SK-N-SH (cell line): ENCODE data around the gene TMEM171. TPM values are rescaled to one million over a fixed set of nuclear protein-coding genes. Genes with fewer than 3 reads are reported as not detected.

Experiments used
- CTCF ChIA-PET: fragments of 300-600, 350-600 bp; formaldehyde crosslinking; extraction: SDS; loops from one replicate; lab custom pipeline; 2021; lab: Yijun Ruan, JAX
- POLR2A ChIA-PET: fragments of 350-600 bp; sonication (Branson Sonifier 250); formaldehyde crosslinking; extraction: SDS; loops from one replicate; lab custom pipeline; 2020; ENCODE audit warnings: antibody characterized with exemption, inconsistent platforms; lab: Yijun Ruan, JAX
- DNase-seq: peaks from one replicate; pipeline ENCODE4 v3.0.0; 2012
- H2AFZ ChIP-seq: fragments of 200-600 bp; sonication (generic); 2 replicates; pipeline ENCODE4 v1.8.1; 2016; ENCODE audit warnings: antibody characterized with exemption, mild to moderate bottlenecking, low read depth
- H3F3A ChIP-seq: fragments of 200-600 bp; sonication (generic); replicated peaks from 2 replicates; pipeline ENCODE3; 2016; ENCODE audit warnings: antibody characterized with exemption, mild to moderate bottlenecking; ENCODE audit not compliant: insufficient read depth
- H3K27ac ChIP-seq, 2 experiments: fragments of 200-500 bp in 1 of 2; fragments of 200-600 bp in 1 of 2; sonication (Bioruptor generic) in 1 of 2; sonication (generic), shearing (Covaris generic) in 1 of 2; 2 replicates each; pipeline versions ENCODE4 v1.5.1 to v1.6.1; 2014 to 2016; ENCODE audit warnings: low read depth in 2 of 2, inconsistent platforms in 1 of 2, low read length in 1 of 2, mild to moderate bottlenecking in 1 of 2, mixed read lengths in 1 of 2
- H3K27me3 ChIP-seq: fragments of 200-600 bp; sonication (generic), shearing (Covaris generic); 2 replicates; pipeline ENCODE4 v1.6.1; 2016; ENCODE audit warnings: mixed run types; ENCODE audit not compliant: insufficient read depth
- H3K36me3 ChIP-seq, 2 experiments: fragments of 200-500 bp in 1 of 2; fragments of 200-600 bp in 1 of 2; sonication (Bioruptor generic) in 1 of 2; sonication (generic) in 1 of 2; replicated peaks in 1 of 2; 2 replicates each; pipeline versions ENCODE3 to v1.5.1; 2014 to 2016; ENCODE audit warnings: low read length in 1 of 2, mild to moderate bottlenecking in 1 of 2; ENCODE audit not compliant: insufficient read depth in 2 of 2, control insufficient read depth in 1 of 2
- H3K4me1 ChIP-seq, 2 experiments: fragments of 200-500 bp in 1 of 2; fragments of 200-600 bp in 1 of 2; sonication (Bioruptor generic) in 1 of 2; sonication (generic), shearing (Covaris generic) in 1 of 2; 2 replicates each; pipeline versions ENCODE4 v1.5.1 to v1.6.1; 2014 to 2016; ENCODE audit warnings: low read depth in 1 of 2, low read length in 1 of 2, mixed run types in 1 of 2; ENCODE audit not compliant: insufficient read depth in 2 of 2, control insufficient read depth in 1 of 2
- H3K4me2 ChIP-seq: fragments of 200-600 bp; sonication (generic), shearing (Covaris generic); 2 replicates; pipeline ENCODE4 v1.6.1; 2017; ENCODE audit warnings: mixed run types
- H3K4me3 ChIP-seq, 2 experiments: fragments of 200-500 bp in 1 of 2; fragments of 200-600 bp in 1 of 2; sonication (Bioruptor generic) in 1 of 2; sonication (generic), shearing (Covaris generic) in 1 of 2; 2 replicates each; pipeline versions ENCODE4 v1.5.1 to v1.8.1; 2014 to 2016; ENCODE audit warnings: low read depth in 2 of 2, inconsistent platforms in 1 of 2, low read length in 1 of 2, mild to moderate bottlenecking in 1 of 2, mixed read lengths in 1 of 2, moderate library complexity in 1 of 2
- H3K79me2 ChIP-seq: fragments of 200-600 bp; sonication (generic); 2 replicates; pipeline ENCODE4 v1.8.1; 2017; ENCODE audit warnings: mild to moderate bottlenecking; ENCODE audit not compliant: insufficient read depth
- H3K9ac ChIP-seq: fragments of 200-600 bp; sonication (generic); 2 replicates; pipeline ENCODE4 v1.6.1; 2017; ENCODE audit warnings: mixed run types
- H3K9me2 ChIP-seq: fragments of 200-600 bp; sonication (generic); 2 replicates; pipeline ENCODE4 v1.6.1; 2017; ENCODE audit warnings: mixed run types
- H3K9me3 ChIP-seq: fragments of 200-600 bp; sonication (generic); 2 replicates; pipeline ENCODE4 v1.6.1; 2017; ENCODE audit warnings: mixed run types, mild to moderate bottlenecking, moderate library complexity
- H4K20me1 ChIP-seq: fragments of 200-600 bp; sonication (generic); 2 replicates; pipeline ENCODE4 v1.6.1; 2017; ENCODE audit warnings: mild to moderate bottlenecking, mixed run types; ENCODE audit not compliant: insufficient read depth
- CHD2 ChIP-seq: fragments of 150-350 bp; IDR thresholded peaks from 2 replicates; pipeline ENCODE4 v1.6.1; 2018; ENCODE audit warnings: low read length; ENCODE audit not compliant: partially characterized antibody
- ELF1 ChIP-seq: IDR thresholded peaks from 2 replicates; pipeline ENCODE4 v1.4.0; 2012
- FOSL2 ChIP-seq: IDR thresholded peaks from 2 replicates; pipeline ENCODE4 v1.4.0; 2012; ENCODE audit warnings: low read depth, mild to moderate bottlenecking, moderate library complexity, borderline replicate concordance
- FOXJ3 ChIP-seq: sonication (generic); formaldehyde crosslinking; IDR thresholded peaks from 2 replicates; pipeline ENCODE4 v1.5.1; 2020; ENCODE audit warnings: mild to moderate bottlenecking, missing genetic modification reagents
- FOXM1 ChIP-seq: IDR thresholded peaks from 2 replicates; pipeline ENCODE4 v1.4.0; 2012; ENCODE audit warnings: low read depth, mild to moderate bottlenecking
- GABPA ChIP-seq: IDR thresholded peaks from 2 replicates; pipeline ENCODE4 v1.4.0; 2012; ENCODE audit warnings: low read depth, mild to moderate bottlenecking
- RAD21 ChIP-seq: IDR thresholded peaks from 2 replicates; pipeline ENCODE4 v1.6.1; 2012; ENCODE audit warnings: mild to moderate bottlenecking, low read length
- RFX5 ChIP-seq: IDR thresholded peaks from 2 replicates; pipeline ENCODE4 v1.6.1; 2012; ENCODE audit warnings: mild to moderate bottlenecking, improper control_type of control experiment, low read length
- SIN3A ChIP-seq: IDR thresholded peaks from 2 replicates; pipeline ENCODE4 v1.6.1; 2012; ENCODE audit warnings: low read depth, mild to moderate bottlenecking, low read length, moderate library complexity, borderline replicate concordance
- SMC3 ChIP-seq: IDR thresholded peaks from 2 replicates; pipeline ENCODE4 v1.6.1; 2012; ENCODE audit warnings: low read depth, low read length, improper control_type of control experiment
- TEAD4 ChIP-seq: IDR thresholded peaks from 2 replicates; pipeline ENCODE4 v1.4.0; 2012; ENCODE audit warnings: mild to moderate bottlenecking, borderline replicate concordance; ENCODE audit not compliant: insufficient read depth
- WGBS: methylation state at CpG from one replicate; pipeline ENCODE4 v1.1.6; 2017; ENCODE audit warnings: low lambda C conversion rate; 5-methylcytosine and 5-hydroxymethylcytosine counted together
- polyA plus RNA-seq, 3 experiments: library from polyadenylated mRNA; depleted of rRNA; stranded (reverse); fragments of >200 nt; gene quantifications; 2 replicates each; pipeline ENCODE4 v1.2.3, GENCODE V29; 2012
- TF ChIP-seq, protein P1 (sequence below): IDR thresholded peaks from 2 replicates; pipeline ENCODE4 v1.4.0; 2012; ENCODE audit warnings: low read depth, borderline replicate concordance
- TF ChIP-seq, protein P2 (sequence below): fragments of 200-600 bp; sonication (generic); IDR thresholded peaks from 2 replicates; pipeline ENCODE4 v1.6.1; 2017; ENCODE audit warnings: antibody characterized with exemption, mild to moderate bottlenecking, moderate library complexity
- TF ChIP-seq, protein P3 (sequence below): IDR thresholded peaks from 2 replicates; pipeline ENCODE4 v1.6.1; 2012; ENCODE audit warnings: mild to moderate bottlenecking, low read depth, low read length, moderate library complexity
- TF ChIP-seq, protein P4 (sequence below): fragments of 150-350 bp; IDR thresholded peaks from 2 replicates; pipeline ENCODE4 v1.6.1; 2017; ENCODE audit warnings: antibody characterized with exemption, low read length, low read depth, borderline replicate concordance
- TF ChIP-seq, protein P5 (sequence below): IDR thresholded peaks from 2 replicates; pipeline ENCODE4; 2012
- TF ChIP-seq, protein P6 (sequence below): IDR thresholded peaks from 2 replicates; pipeline ENCODE4 v1.4.0; 2012; ENCODE audit warnings: low read depth, borderline replicate concordance

The TMEM171 gene
- polyA plus RNA-seq, 1 of the 3 experiments (the other 2 are of a cell fraction), result 7.6 TPM

DNA sequence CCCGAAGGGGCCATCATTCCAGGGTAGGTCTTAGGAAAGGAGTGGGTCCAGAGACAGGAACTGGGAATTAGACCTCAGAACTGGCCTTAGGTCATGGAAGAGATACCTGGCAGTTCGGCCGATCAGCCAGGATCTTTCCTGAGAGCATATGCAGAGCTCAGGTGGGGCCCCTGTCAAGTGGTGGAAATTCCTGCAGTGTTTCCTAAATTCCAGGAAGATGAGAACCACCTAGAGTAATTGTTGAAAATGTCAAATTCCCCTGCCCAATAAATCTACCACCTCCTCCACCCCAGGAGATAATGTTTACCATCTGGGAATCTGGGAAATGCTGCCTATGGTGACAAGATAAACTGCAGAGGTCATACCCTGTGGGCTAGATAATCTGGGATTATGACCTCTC is 14.6 kb downstream of the TMEM171 start (continued):
- TF ChIP-seq, protein P1, sequence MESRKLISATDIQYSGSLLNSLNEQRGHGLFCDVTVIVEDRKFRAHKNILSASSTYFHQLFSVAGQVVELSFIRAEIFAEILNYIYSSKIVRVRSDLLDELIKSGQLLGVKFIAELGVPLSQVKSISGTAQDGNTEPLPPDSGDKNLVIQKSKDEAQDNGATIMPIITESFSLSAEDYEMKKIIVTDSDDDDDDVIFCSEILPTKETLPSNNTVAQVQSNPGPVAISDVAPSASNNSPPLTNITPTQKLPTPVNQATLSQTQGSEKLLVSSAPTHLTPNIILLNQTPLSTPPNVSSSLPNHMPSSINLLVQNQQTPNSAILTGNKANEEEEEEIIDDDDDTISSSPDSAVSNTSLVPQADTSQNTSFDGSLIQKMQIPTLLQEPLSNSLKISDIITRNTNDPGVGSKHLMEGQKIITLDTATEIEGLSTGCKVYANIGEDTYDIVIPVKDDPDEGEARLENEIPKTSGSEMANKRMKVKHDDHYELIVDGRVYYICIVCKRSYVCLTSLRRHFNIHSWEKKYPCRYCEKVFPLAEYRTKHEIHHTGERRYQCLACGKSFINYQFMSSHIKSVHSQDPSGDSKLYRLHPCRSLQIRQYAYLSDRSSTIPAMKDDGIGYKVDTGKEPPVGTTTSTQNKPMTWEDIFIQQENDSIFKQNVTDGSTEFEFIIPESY, result no peak
- no peak for TF ChIP-seq RFX5

DNA sequence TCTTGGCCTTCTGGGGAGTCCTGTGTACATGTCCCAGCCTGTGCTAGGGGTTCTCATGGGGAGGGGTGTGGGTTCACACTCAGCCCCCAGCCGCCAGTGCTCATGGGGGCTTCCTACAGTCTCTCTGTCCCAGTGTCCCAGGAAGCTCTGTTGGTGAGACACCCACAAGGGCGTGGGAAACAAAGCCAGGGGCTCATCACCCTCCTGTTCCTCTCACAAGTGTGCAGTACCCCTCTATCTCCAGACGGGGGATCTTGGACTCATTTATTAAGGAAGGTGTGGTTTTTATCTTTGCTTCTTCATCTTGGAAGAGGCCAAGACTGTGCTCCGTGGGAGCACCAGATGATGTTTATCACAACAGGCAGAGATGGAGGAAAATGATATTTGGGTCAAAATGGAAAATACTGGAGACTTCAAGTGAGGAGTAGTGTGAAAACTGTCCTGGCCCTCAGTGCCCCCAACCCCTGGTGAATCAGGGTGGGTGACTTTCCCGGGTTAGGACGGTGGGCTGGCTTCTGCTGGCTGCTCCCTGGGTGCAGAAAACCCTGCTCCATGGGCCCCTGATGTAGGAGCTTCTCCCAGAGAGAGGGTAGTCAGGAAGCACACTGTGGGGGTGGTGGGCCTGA is 15.2 kb downstream of the TMEM171 start:
- ChIA-PET CTCF (interaction anchor here (1.6 to 2.0 kb wide), 2 partner anchors 13 to 80 kb away, joined by 3 to 8 read pairs; no protein-coding TSS in a partner anchor), POLR2A (no interaction called here)
- H3K9ac ChIP-seq, result no peak overlapping the region
- no peak overlapping the region for H3K27ac ChIP-seq
- no peaks in the 10 kb centered on the region for H3F3A ChIP-seq
- peak; percentile 48 for DNase-seq
- no peaks in the 10 kb centered on the region for H3K79me2 ChIP-seq
- no peaks in the 10 kb centered on the region for H3K27me3 ChIP-seq
- no peak overlapping the region for H3K4me3 ChIP-seq
- no peaks in the 10 kb centered on the region for H3K9me2 ChIP-seq
- H2AFZ ChIP-seq, result no peak overlapping the region
- H3K36me3 ChIP-seq, result no peaks in the 10 kb centered on the region
- WGBS, result 41% methylated on average over 5 of the region's 6 CpGs
- no peaks in the 10 kb centered on the region for H3K9me3 ChIP-seq
- H3K4me1 ChIP-seq, result peaks cover 0 to 2% of the 10 kb centered on the region in 2 experiments; a peak in 1 of 4 replicates
- H4K20me1 ChIP-seq, result no peaks in the 10 kb centered on the region
- H3K4me2 ChIP-seq, result no peak overlapping the region
- TF ChIP-seq RFX5 (no peak), CHD2 (no peak), FOXJ3 (no peak), TEAD4 (no peak), ELF1 (no peak), FOSL2 (no peak), FOXM1 (no peak), SMC3 (peak; percentile 44), SIN3A (no peak), GABPA (no peak), RAD21 (peak; percentile 45)
- TF ChIP-seq, protein P2, sequence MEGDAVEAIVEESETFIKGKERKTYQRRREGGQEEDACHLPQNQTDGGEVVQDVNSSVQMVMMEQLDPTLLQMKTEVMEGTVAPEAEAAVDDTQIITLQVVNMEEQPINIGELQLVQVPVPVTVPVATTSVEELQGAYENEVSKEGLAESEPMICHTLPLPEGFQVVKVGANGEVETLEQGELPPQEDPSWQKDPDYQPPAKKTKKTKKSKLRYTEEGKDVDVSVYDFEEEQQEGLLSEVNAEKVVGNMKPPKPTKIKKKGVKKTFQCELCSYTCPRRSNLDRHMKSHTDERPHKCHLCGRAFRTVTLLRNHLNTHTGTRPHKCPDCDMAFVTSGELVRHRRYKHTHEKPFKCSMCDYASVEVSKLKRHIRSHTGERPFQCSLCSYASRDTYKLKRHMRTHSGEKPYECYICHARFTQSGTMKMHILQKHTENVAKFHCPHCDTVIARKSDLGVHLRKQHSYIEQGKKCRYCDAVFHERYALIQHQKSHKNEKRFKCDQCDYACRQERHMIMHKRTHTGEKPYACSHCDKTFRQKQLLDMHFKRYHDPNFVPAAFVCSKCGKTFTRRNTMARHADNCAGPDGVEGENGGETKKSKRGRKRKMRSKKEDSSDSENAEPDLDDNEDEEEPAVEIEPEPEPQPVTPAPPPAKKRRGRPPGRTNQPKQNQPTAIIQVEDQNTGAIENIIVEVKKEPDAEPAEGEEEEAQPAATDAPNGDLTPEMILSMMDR, result peak; percentile 63
- TF ChIP-seq, protein P3, sequence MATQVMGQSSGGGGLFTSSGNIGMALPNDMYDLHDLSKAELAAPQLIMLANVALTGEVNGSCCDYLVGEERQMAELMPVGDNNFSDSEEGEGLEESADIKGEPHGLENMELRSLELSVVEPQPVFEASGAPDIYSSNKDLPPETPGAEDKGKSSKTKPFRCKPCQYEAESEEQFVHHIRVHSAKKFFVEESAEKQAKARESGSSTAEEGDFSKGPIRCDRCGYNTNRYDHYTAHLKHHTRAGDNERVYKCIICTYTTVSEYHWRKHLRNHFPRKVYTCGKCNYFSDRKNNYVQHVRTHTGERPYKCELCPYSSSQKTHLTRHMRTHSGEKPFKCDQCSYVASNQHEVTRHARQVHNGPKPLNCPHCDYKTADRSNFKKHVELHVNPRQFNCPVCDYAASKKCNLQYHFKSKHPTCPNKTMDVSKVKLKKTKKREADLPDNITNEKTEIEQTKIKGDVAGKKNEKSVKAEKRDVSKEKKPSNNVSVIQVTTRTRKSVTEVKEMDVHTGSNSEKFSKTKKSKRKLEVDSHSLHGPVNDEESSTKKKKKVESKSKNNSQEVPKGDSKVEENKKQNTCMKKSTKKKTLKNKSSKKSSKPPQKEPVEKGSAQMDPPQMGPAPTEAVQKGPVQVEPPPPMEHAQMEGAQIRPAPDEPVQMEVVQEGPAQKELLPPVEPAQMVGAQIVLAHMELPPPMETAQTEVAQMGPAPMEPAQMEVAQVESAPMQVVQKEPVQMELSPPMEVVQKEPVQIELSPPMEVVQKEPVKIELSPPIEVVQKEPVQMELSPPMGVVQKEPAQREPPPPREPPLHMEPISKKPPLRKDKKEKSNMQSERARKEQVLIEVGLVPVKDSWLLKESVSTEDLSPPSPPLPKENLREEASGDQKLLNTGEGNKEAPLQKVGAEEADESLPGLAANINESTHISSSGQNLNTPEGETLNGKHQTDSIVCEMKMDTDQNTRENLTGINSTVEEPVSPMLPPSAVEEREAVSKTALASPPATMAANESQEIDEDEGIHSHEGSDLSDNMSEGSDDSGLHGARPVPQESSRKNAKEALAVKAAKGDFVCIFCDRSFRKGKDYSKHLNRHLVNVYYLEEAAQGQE, result no peak
- TF ChIP-seq, protein P4, sequence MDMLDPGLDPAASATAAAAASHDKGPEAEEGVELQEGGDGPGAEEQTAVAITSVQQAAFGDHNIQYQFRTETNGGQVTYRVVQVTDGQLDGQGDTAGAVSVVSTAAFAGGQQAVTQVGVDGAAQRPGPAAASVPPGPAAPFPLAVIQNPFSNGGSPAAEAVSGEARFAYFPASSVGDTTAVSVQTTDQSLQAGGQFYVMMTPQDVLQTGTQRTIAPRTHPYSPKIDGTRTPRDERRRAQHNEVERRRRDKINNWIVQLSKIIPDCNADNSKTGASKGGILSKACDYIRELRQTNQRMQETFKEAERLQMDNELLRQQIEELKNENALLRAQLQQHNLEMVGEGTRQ, result no peak
- TF ChIP-seq, protein P1, result no peak
- TF ChIP-seq, protein P5, sequence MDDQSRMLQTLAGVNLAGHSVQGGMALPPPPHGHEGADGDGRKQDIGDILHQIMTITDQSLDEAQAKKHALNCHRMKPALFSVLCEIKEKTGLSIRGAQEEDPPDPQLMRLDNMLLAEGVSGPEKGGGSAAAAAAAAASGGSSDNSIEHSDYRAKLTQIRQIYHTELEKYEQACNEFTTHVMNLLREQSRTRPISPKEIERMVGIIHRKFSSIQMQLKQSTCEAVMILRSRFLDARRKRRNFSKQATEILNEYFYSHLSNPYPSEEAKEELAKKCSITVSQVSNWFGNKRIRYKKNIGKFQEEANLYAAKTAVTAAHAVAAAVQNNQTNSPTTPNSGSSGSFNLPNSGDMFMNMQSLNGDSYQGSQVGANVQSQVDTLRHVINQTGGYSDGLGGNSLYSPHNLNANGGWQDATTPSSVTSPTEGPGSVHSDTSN, result no peak
- TF ChIP-seq, protein P6, sequence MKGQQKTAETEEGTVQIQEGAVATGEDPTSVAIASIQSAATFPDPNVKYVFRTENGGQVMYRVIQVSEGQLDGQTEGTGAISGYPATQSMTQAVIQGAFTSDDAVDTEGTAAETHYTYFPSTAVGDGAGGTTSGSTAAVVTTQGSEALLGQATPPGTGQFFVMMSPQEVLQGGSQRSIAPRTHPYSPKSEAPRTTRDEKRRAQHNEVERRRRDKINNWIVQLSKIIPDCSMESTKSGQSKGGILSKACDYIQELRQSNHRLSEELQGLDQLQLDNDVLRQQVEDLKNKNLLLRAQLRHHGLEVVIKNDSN, result no peak
